Measurements from ENCODE around the gene AKT2. TPM values are rescaled to one million over a fixed set of nuclear protein-coding genes. Genes with fewer than 3 reads are reported as not detected.

The AKT2 gene
- total RNA-seq, 2 donors from 2014 or later = 190 to 208 TPM

DNA sequence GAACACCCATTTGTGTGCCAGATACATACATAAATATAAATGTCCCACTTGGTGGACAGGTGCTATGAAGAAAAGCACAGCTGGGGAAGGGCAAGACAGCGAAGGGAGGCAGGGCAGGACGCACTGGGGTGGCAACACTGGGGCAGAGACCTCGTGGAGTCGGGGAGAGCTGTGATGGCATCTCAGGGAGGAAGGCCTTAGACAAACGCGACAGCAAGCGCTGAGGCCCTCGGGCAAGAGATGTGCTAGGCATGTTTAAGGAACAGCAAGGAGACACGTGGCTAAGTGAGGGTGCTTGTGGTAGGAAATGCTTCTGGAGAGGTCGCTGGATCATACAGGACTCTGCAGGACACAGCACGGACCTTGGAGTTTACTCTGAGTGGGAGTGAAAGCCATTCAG lies 35.4 kb downstream of the AKT2 start:
- no peak overlapping the region for H3K27ac Mint-ChIP-seq
- H3K4me3 Mint-ChIP-seq = no peak overlapping the region
- DNase-seq = no peak
- Histone ChIP-seq H3K4me3 (ENCODE audit: low read length) (no peak overlapping the region), H3K9ac (ENCODE audit: extremely low read depth, low read length, poor library complexity, severe bottlenecking) (no peak overlapping the region), H3K36me3 (ENCODE audit: control insufficient read depth, insufficient read depth, low read length) (peaks cover 21% of the 10 kb centered on the region), H3K27ac (ENCODE audit: low read depth, low read length) (no peak overlapping the region), H3K9me3 (ENCODE audit: control insufficient read depth, low read length) (no peaks in the 10 kb centered on the region), H3K27me3 (ENCODE audit: control insufficient read depth, insufficient read depth, low read length, poor library complexity, severe bottlenecking) (no peaks in the 10 kb centered on the region), H3K4me1 (ENCODE audit: control insufficient read depth, insufficient read depth, low read length) (peaks cover 23% of the 10 kb centered on the region)
- 93 to 95% methylated on average over 7 to 11 of the region's 11 CpGs for WGBS, 2 experiments (ENCODE audit: insufficient coverage in 1 of 2, insufficient read length in 1 of 2)
- no peaks in the 10 kb centered on the region for H3K9me3 Mint-ChIP-seq
- no peaks in the 10 kb centered on the region for H3K27me3 Mint-ChIP-seq (ENCODE audit: insufficient read depth)
- TF ChIP-seq, protein P1, sequence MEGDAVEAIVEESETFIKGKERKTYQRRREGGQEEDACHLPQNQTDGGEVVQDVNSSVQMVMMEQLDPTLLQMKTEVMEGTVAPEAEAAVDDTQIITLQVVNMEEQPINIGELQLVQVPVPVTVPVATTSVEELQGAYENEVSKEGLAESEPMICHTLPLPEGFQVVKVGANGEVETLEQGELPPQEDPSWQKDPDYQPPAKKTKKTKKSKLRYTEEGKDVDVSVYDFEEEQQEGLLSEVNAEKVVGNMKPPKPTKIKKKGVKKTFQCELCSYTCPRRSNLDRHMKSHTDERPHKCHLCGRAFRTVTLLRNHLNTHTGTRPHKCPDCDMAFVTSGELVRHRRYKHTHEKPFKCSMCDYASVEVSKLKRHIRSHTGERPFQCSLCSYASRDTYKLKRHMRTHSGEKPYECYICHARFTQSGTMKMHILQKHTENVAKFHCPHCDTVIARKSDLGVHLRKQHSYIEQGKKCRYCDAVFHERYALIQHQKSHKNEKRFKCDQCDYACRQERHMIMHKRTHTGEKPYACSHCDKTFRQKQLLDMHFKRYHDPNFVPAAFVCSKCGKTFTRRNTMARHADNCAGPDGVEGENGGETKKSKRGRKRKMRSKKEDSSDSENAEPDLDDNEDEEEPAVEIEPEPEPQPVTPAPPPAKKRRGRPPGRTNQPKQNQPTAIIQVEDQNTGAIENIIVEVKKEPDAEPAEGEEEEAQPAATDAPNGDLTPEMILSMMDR (conservative IDR thresholded peaks at IDR 0.05) = no peak
- H3K4me1 Mint-ChIP-seq = peaks cover 20% of the 10 kb centered on the region
- H3K36me3 Mint-ChIP-seq (ENCODE audit: low read depth) = peaks cover 32% of the 10 kb centered on the region

DNA sequence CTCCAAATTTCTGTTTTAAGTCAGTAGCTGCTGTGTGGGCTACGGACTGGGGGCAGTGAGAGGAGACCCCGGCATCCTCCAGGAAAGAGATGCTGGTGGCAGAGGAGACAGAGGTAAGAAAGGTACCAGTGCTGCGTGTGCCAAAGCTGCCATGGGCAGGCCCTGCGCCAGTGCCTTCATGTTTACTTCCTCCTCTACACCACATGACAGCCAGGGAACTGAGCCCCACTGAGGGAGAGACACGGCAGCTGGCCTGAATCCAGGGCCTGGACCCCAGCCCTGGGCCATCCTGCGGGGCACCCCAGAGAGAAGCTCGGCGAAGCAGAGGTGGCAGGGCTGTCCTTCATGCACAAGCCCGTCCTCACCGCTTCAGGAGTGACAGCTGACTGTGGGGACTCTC lies 35.9 kb downstream of the AKT2 start:
- Histone ChIP-seq H3K9ac (ENCODE audit: extremely low read depth, low read length, poor library complexity, severe bottlenecking) (no peak overlapping the region), H3K4me1 (ENCODE audit: control insufficient read depth, insufficient read depth, low read length) (peaks cover 19% of the 10 kb centered on the region), H3K27me3 (ENCODE audit: control insufficient read depth, insufficient read depth, low read length, poor library complexity, severe bottlenecking) (no peaks in the 10 kb centered on the region), H3K27ac (ENCODE audit: low read depth, low read length) (no peak overlapping the region), H3K4me3 (ENCODE audit: low read length) (no peak overlapping the region), H3K9me3 (ENCODE audit: control insufficient read depth, low read length) (no peaks in the 10 kb centered on the region), H3K36me3 (ENCODE audit: control insufficient read depth, insufficient read depth, low read length) (peaks cover 17% of the 10 kb centered on the region)
- Mint-ChIP-seq H3K27ac (no peak overlapping the region), H3K27me3 (ENCODE audit: insufficient read depth) (no peaks in the 10 kb centered on the region), H3K4me1 (peaks cover 19% of the 10 kb centered on the region), H3K36me3 (ENCODE audit: low read depth) (peaks cover 31% of the 10 kb centered on the region), H3K4me3 (no peak overlapping the region), H3K9me3 (no peaks in the 10 kb centered on the region)
- TF ChIP-seq, protein P1 (conservative IDR thresholded peaks at IDR 0.05) = no peak
- WGBS, 2 experiments (ENCODE audit: insufficient coverage in 1 of 2, insufficient read length in 1 of 2) = 92% methylated on average over 10 of the region's 10 CpGs; no CpG with 5 or more reads in 1 of the 2 experiments
- no peak for DNase-seq

DNA sequence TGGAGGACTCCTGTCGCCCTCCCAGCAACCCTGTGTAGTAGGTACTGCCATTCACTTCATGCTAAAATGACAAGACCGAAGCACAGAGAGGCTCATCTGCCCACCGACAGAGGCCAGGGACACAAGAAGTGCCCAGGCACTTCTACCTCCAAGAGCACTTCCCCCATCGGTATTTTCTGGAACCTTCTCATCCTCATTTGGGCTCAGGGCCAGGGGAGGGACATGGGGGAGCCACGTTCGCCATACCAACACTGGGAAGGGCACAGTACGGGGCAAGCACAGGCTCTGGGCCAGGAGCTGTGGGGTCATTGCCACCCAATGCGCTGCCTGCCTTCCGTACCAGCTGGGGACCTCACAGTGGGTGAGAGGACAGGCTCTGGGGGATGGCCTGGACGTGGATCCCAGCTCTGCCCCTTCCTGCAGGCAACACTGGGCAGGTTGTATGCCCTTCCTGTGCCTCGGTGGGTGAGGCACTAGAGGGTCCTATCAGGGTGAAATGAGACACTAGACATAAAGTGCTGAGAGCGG lies 37.3 kb downstream of the AKT2 start:
- Histone ChIP-seq H3K4me1 (ENCODE audit: control insufficient read depth, insufficient read depth, low read length) (peaks cover 9% of the 10 kb centered on the region), H3K9ac (ENCODE audit: extremely low read depth, low read length, poor library complexity, severe bottlenecking) (no peak overlapping the region), H3K27me3 (ENCODE audit: control insufficient read depth, insufficient read depth, low read length, poor library complexity, severe bottlenecking) (no peaks in the 10 kb centered on the region), H3K27ac (ENCODE audit: low read depth, low read length) (no peak overlapping the region), H3K4me3 (ENCODE audit: low read length) (no peak overlapping the region), H3K36me3 (ENCODE audit: control insufficient read depth, insufficient read depth, low read length) (peaks cover 15% of the 10 kb centered on the region), H3K9me3 (ENCODE audit: control insufficient read depth, low read length) (no peaks in the 10 kb centered on the region)
- 91 to 96% methylated on average over 8 to 12 of the region's 12 CpGs for WGBS, 2 experiments (ENCODE audit: insufficient coverage in 1 of 2, insufficient read length in 1 of 2)
- no peak for DNase-seq
- Mint-ChIP-seq H3K27ac (peak overlapping the region; percentile 48), H3K36me3 (ENCODE audit: low read depth) (peaks cover 20% of the 10 kb centered on the region), H3K4me1 (peaks cover 7% of the 10 kb centered on the region), H3K4me3 (no peak overlapping the region), H3K27me3 (ENCODE audit: insufficient read depth) (no peaks in the 10 kb centered on the region), H3K9me3 (no peaks in the 10 kb centered on the region)
- TF ChIP-seq, protein P1 (conservative IDR thresholded peaks at IDR 0.05) = no peak
